GM10266 (cell line): ENCODE data around the gene KCNQ1.

Experiments used
- DNase-seq: peaks from one replicate; pipeline ENCODE4 v3.0.0; 2012; ENCODE audit errors: extremely low spot score
- TF ChIP-seq, protein P1 (sequence below): IDR thresholded peaks from 2 replicates; pipeline ENCODE4 v1.5.1; 2012; ENCODE audit warnings: mild to moderate bottlenecking, low read depth; ENCODE audit not compliant: control insufficient read depth, insufficient read depth; ENCODE audit errors: missing control alignments

KCNQ1 gene

DNA sequence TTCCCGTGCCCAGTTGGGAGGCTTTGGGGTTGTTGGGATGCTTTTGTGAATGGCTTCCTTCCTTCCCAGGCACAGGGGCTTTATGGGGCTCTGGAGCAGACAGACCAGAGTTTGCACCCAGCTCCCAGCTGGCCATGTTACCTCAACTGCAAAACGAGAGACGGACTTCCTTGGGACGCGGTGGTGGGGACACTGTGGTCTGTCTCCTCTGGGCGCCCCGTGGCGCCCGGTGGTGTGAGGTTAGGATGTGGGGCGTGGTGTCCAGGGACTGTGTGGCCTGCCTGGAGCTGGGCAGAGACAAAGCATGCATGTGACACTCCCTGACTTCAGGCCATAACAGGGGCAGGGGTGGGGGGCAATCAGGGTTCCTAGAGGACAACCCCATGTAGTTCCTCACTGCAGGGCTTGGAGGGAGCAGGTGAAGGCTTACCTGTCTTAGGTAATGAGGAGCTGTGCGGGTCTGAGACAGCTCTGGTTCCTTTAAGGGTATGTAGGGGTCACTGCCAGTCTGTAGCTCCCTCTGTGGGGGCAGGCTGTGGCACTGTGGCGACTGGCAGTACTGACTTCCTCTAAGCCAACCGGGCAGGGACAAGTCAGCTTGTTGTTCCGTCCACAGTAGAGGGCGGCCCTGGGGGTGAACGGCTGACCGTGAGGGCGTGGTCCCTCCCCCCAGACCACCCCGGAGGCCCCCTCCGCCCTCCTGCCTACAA, 14.4 kb downstream of the KCNQ1 start:
- no peak for DNase-seq
- TF ChIP-seq, protein P1, sequence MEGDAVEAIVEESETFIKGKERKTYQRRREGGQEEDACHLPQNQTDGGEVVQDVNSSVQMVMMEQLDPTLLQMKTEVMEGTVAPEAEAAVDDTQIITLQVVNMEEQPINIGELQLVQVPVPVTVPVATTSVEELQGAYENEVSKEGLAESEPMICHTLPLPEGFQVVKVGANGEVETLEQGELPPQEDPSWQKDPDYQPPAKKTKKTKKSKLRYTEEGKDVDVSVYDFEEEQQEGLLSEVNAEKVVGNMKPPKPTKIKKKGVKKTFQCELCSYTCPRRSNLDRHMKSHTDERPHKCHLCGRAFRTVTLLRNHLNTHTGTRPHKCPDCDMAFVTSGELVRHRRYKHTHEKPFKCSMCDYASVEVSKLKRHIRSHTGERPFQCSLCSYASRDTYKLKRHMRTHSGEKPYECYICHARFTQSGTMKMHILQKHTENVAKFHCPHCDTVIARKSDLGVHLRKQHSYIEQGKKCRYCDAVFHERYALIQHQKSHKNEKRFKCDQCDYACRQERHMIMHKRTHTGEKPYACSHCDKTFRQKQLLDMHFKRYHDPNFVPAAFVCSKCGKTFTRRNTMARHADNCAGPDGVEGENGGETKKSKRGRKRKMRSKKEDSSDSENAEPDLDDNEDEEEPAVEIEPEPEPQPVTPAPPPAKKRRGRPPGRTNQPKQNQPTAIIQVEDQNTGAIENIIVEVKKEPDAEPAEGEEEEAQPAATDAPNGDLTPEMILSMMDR, result no peak

DNA sequence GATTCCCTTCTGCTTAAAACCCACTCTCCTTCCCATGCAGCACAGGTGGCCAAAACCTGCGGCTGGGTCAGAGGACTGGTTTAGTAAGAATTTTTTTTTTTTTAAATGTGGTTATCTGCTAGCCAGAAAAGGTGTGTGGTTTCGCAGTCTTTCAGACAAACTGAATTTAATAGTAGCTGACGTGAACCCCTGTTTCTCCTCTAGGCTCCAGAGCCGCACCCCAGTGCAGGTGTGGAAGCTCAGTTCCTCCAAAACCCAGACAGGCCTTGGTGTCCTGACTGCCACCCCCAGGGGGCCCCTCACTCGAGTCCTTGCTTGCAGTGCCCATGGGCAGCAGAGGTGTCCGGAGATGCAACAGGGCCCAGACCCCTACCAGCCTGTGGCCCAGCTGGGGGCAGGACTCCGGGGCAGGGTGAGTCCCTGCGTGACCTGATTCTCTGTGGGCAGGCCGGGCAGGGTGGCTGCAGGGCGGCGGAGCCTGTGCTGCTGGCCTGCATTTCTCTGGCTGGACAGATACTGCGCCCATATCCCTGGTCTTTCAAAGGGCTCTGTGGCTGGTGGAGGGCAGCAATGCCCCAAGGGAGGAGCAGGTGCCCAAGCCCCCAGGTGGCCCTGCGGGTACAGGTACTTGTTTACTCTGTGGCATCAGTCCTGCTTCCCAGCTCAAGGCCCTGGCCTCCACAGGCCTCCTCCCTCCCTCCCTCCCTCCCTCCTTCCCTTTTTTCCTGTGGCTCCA, 15.2 kb downstream of the KCNQ1 start:
- TF ChIP-seq, protein P1, result no peak

DNA sequence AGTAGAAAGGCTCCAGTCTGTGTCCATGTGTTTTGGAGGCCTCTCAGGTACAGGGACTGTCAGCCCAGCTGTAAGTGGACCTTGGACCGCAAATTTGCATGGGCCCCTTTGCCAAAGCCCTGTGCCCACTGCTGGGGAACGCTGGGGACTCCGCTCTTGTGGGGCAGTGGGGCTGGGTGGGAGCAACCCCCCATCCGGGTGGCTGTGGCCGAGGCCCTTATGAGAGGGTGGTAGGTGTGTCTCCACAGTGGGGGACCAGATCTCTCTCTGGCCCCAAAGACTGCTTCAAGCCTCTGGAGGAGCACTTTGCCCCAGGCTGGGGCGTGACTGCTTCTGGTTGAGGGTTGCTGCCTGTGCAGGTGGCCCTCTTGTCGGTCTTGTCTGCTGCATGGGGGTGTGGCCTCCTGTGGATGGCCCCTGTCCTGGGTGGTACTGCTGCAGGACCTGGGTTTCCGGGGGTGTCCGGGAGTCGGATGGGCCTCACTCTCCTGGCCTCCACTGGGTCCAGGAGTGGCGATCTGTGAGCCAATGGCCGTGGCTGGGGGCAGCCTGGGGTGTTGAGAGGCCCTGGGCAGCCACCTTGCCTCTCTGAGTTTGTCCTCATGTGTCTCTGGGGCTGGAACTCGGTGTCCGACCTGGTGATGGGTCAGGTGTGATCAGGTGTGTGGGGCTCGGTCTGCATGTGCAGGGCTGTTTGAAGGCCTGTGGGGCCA, 15.9 kb downstream of the KCNQ1 start:
- no peak for DNase-seq
- TF ChIP-seq, protein P1, result no peak

More for the DNA sequence above, 15.2 kb downstream of the KCNQ1 start:
- no peak for DNase-seq

DNA sequence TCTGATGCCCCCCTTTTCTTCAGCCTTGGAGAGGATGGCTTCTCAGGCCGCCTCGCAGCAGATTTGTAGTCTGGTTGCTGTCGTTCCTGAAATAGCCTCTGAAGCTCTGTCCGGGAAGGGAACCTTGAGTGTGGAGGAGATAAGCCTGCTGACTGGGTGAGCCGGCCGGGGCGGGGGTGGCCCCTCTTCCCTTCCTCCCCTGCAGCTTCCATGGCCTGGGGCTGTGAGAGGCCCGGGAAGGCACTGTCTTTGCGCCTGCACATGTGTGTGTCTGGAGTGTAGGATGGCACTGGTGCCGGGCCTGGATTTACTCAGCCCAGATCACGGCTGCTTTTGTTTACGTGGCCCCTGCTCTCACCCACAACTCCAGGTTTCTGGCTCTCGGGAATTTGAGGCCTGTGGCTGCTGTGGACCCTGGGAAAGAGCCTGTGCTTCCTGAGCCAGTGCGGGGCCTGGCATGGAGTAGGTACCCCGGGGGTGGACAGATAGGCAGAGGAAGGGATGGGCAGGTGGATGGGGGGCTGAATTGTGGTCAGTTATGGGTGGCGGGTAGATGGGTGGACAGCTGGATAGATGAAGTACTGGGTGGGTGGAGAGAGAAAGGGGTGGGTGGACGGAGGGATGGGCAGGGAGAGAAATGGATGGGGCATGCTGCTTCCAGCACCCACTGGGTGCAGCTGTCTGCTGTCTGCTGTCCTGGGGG, 16.6 kb downstream of the KCNQ1 start:
- DNase-seq, result no peak
- TF ChIP-seq, protein P1, result no peak

DNA sequence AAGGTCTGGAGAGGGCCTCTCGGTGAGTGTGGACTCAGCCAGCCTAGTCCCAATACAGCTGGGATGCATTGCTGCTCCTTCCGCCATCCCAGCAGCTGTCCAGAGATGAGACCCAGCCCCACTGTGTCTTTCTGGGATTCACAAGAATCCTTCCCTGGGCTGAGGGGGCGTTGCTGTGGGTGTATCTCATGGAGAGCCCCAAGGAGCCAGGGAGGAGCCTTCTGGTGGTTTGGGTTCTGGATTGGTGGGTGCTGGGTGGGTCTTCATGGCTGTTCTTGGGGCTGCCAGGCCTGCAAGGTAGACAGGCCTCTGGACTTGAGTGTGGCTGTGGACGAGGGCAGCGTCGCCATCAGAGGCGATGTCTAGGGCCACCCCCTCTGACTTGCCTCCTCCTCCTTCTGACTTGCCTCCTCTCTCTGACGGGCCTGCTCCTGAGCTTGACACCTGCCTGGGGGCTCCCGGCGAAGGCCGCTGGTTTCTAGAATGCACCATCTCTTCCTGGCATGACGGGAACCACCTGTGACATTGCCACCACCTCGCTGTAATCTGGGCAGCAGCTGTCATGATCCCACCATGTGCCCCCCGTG, 17.2 kb downstream of the KCNQ1 start:
- no peak for DNase-seq
- TF ChIP-seq, protein P1, result no peak

DNA sequence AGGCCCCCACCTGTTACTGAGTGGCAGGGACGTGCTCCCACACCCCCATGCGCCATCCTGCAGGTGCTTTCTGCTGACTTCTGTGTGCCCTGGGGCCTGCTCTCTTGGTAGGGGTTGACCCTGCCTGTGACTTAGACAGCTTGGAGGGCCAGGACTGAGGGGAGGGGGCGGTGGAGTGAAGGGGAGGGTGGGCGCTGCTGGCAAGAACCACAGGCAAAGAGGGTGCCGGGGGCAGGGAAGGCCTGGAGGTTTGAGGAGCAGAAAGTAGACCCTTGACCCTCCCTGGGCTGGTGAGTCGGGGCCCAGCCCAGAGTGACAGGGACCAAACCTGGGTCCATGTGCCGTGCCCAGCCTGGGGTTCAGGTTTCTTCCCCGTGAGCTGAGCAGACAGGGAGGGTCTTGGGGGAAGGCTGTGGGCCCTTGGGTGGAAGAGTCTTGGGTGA, 17.8 kb downstream of the KCNQ1 start:
- no peak for DNase-seq
- TF ChIP-seq, protein P1, result no peak
